NCI-H146 (cell line): ENCODE measurements around the gene RPL19.
"Not testable (repeated sequence)": the region's sequence is repeated elsewhere in the genome, so short reads cannot be mapped to it uniquely, and the experiment has no call there.

Experiments
- DNase-seq: peaks from one replicate; lab custom pipeline; 2025; lab: John Stamatoyannopoulos, UW

Gene RPL19

DNA sequence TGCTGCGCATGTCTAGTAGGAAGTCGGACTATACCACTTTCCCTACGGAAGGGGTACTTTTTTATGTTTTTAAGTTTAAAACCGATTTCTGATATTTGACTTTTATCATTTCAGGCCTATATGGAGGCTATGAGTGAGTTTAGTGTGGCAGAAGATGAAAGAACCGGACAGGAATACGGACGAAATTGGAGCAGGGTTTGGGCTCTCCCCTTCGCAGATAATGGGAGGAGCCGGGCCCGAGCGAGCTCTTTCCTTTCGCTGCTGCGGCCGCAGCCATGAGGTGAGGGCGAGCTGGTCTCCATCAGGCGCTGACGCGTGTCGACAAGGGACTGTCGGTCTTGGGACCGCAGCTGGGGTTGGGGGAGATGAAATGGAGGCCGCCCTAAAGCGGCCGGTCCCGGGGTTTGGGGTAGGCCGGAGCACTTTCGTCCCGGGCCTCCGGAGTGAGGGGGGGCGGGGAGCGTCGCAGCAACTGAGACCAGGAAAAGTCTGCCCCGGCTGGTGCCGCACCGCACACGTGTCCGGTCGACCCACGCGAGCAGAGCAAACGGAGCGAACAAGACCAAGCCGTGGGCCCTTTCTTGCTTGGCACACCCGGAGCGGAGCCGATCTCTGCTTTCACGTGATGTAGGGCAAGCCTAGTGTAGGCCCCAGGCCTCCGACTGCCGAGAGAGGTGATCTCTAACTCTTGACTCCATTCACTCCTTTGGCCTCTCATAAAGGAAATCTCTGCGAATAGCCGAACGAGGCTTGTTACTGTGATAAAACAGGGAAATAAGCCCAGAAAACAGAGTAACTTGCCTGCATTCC lies at the start of gene RPL19:
TSS of gene RPL19 (plus strand) at position 214 of the 810 bp plus-strand sequence. CDS start at position 276, 62 bp downstream.
- peak; percentile 78 for DNase-seq

DNA sequence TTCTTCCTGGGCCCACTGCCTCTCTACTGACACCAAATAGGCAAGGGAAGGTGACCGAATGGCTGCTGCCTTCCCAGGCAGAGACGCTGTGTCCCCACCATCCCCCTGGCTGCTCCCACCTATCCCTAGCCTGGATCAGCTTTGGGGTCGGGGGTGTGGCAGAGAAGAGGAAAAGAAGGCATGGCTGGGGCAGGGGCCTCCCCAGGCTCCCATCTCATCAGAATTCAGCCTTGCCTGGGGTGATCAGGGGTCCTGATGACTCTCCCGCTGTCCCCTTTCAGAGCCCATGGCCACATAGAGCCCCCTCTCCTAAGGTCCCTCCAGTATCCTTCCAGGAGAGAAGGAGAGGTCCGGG lies 49.3 kb upstream of the RPL19 start:
- no peak for DNase-seq

DNA sequence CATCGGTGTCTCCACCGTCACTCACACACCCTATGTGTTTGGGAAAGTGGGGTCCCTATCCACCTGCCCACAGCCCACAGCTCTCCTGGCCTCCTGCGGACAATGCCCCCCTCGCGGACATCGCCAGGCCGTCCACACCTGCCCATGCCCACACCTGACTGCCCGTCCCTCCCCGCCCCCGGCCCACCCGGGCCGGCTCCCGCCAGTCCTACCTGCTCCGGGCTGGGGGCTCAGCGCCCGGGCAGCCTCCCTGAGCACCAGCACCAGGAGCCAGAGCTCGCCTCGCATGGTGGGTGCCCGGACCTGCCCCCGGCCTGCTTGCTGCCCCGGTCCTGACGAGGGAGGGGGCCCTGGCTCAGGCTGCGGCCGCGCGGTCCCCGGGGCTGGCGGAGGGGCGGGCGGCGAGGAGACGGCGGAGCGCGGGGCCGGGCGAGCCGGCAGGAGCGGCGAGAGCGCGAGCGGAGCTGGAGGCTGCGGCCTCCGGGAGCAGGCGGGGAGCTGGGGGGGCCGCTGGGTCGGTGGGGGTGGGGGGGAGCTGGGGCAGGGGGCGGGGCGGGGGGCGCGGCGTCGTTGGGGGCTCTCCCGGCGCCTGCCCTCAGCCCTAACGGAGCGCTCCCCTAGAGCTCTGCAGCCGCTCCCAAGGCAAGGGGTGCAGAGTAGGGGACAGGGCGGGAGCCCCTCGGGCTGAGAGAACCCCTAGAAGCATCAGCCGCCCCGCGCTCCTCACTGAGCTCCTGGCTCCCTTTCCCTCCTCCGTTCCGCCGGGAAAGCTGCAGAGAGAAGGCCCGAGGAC lies 48.7 kb upstream of the RPL19 start, which contains the start of gene PLXDC1:
TSS of gene PLXDC1 (minus strand) at position 488 of the 793 bp plus-strand sequence. CDS start at position 288, 200 bp downstream.
- no peak for DNase-seq

DNA sequence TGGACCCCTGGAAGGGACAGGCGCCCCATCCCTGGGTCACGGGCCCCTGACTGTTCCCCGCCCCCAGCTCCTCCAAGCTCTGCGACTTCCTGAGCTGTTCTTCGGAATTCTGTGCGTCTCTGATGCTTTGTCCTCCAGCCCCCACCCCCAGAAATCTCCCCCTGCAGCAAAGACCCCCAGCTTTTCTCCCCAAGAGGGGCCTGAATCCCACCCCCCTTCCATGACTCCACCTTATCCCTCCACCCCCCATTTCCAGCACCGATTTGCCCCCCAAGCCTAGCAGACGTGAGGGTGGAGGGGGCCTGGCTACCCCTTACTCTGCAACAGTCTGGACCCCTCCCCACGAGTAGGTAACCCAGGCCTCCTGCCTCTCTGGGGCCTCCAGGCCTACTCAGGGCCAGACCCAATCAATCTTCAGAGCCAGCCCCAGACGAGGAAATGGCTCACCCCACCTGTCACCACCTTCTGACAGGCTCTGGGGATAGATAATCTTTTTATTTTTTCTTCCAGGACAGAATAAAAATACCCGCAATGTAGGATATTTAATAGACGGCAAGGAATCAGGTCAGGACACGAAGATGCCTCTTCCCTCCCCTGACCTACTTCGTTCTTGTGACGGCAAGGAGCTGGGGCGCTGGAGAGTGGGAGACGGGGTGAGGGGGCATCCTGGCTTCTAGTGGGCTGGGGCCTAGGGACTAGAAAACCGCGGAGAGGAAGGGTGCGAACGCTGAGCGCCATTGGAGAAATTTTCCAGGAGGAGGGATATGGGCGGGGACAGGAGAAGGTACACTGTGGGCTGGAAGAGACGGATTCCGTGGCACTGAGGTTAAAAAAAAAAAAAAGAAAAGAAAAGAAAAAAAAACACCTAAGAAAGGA lies 47.9 kb upstream of the RPL19 start:
- peak; percentile 58 for DNase-seq

DNA sequence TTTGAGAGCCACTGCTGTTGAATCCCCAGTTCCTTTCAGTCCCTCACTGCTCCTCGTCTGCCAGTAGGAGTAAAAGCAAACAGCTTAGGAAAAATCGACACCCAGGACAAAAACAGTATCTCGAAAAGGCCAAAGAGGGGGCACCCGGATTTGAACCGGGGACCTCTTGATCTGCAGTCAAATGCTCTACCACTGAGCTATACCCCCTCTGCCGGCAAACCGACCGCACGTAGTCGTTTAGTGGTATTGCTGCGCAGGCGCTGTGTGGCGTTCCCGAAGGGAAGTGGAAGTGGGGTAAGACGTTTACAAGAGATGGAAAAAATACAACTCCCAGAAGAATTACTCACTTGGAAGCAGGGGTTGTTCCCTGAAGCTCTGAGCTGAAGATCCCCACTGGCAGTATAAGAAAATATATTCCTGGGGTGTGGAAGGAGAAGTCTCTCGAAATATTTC lies 46.5 kb upstream of the RPL19 start:
- DNase-seq, result peak; percentile 84

DNA sequence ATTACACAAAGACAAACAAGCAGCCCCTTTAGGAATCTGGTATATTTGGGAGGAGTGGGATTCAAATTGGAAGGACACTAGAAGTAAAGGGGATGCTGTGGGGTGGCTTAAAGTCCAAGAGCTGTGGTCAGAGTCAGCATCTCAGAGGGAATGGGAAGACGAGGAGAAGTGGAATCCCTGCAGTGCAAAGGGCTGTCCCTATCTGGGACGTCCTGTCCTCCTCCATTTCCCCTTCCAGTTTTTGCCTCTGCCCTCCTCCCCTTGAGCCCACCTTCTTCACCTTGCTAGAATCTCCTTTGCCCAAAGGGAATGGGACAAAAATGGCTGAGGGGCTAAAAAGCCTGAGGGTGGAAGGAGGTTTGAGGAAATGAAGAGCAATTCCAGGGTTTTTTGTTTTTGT lies 44.4 kb upstream of the RPL19 start:
- no peak for DNase-seq

DNA sequence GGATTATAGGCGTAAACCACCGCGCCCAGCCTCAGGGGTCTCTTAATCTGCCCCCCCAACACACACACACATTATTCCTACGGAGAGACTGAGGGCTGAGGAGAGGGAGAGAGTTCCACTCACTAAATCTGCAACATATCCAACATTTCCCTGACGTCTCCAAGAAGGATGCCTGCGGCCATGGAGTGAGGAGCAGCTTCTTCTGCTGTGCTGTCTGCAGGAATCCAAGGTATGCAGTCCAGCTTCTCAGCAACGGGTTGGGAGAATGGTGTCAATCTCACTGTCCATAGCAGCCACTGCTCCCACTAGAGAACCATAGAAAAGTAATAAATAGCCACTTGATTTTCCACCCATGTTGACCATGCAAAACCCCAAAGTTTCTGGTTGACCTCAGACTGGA lies 43.6 kb upstream of the RPL19 start:
- DNase-seq, result no peak

DNA sequence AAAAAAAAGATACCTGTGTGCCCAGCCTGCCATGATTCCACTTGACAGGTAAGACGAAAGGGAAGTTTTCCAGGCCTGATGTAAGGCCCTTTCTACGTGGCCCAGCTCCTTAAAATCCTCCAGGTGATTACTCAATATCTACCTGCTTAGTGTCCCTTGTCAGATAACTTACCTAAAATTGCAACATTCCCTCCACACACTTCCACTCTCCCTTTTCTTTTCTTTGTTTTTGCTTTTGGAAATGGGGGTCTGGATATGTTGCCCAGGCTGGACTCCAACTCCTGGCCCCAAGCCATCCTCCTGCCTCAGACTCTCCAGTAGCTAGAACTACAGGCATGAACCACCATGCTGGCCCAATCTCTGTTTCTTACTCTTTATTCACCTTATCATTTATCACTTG lies 41.5 kb upstream of the RPL19 start:
- DNase-seq, result no peak

DNA sequence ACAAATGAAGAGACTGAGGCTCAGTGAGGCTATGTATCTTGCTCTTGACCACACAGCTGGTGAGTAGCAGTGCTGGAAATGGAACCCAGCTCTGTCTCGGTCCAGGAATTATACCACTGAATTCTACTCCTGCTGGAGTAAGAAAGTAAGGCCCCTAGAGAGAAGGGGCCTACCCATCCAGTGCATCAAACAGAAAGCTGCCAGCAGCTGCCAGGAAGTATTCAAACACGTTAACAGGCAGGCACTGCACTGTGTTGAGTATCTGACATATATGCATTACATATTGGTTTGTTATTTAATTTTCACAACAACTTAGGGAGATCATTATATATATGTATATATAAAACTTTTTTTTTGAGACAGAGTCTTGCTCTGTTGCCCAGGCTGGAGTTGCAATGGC lies 38.1 kb upstream of the RPL19 start:
- no peak for DNase-seq

DNA sequence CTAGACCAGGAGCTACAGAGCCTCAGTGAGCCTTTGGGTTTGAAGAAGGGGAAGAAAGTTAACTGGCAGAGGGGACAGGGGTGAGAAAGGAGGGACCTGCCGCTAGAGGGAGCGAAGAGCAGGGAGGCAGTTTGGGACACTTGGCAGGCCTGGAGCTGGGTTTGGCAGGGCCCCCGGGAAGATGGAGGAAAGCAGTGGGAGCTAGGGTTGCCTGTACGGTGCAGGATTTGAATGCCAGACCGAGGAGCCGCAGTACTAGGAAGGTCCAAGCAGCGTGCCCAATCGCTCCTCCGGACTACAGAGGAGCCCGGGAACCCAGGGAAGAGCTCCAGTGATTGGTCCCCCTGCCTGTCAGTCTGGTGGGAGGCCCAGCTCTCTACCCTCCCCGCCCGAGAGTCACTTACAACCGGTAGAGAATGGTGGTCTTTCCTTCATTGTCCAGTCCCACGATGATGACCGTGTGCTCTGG lies 35.4 kb upstream of the RPL19 start:
- peak; percentile 35 for DNase-seq

DNA sequence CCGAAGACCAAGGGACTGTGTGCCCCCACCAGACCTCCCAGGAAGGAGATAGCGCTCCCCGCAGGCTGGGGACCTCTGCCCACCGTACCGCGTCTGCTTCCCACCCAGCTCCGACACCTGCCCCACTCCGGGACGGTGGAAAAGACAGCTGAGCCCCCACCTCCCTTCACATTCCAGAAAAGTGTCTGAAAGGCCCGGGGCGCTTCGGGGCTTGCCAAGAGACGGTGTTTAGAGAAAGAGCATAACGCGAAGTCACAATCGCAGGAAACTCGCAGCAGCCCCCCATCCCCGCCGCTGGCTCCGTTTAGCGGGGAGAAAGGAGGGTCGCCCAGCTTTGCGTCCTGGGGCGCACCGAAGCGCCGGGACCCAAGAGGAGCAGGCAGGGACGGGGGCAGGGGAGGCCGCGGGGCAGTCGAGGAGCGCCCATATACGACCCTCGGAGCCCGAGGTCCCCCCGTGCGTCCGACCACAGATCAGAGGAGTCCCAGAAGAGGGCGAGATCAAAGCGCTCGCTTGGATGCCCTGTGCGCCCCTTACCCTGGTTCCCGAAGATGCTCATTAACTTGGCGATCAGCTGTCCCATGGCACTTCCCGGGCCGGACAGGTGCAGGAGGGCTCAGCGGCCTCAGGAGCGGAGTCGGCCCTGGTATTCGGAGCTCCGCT lies 34.8 kb upstream of the RPL19 start:
- no peak for DNase-seq

DNA sequence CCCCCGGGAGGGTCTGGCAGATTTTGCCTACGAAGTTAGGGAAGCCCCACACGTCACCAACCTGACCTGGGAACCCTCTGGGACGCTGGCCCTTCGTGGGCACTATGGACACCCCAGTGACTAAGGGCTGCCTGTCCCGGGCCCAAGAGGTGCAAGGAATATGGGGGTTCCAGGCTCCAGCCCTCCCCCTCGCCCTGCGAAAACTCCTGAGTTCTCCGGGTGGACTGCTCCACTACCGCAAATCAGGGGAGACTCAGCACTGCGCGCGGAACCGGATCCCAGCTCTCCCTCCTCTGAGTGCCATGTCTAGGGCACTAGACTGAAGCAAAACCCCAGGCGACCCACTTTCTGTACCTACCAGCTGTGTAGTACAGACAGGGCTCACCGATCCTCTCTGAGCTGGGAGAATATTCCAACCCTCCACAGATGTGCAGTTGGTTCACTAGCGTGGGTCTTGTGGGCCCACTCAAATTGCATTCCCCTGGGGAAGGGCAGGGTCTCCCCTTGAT lies 34.2 kb upstream of the RPL19 start, which contains the start of gene ARL5C:
TSS of gene ARL5C (minus strand) at position 321 of the 509 bp plus-strand sequence. CDS start 401 bp downstream, outside the sequence.
- no peak for DNase-seq

DNA sequence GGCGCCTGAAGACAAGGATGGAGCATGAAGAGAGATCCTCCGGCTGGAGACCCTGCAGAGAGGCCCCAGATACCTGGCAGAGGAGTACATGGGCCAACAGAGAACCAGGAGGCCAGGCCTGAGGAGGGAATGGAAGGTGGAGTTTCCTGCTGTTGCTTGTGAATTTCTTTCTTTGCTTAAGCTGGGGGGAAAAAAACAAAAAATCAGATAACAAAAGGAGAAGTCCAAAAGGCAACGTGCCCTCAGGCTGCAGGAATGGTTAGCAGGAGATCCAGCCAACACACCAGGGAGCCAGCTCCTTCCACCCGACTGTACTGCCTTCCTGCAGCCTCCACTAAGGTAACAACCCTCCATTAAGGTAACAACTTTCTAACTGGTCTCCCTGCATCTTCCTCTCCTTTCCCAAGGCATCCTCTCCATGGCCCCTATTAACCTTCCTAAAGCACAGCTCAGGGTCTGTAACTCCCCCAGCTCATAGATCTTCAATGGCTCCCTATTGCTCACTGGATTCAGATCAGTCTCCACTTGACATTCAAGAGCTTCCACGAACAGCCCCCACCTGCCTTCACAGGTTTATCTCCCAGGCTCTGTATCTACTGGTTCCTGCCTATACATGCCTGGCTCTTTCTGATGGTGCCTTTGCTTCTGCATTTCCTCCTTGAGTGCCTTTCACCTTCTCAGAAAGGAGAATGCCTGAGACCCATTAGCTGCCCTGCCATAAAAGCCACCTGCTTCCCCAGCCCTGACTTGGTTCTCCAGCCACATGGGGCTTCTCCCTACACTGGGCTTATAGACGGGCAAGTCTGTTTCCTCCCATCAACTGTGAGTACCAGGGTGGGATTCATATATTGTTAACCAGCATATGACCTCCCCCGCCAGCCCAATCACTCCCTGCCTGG lies 33.4 kb upstream of the RPL19 start:
- DNase-seq, result peak; percentile 16

DNA sequence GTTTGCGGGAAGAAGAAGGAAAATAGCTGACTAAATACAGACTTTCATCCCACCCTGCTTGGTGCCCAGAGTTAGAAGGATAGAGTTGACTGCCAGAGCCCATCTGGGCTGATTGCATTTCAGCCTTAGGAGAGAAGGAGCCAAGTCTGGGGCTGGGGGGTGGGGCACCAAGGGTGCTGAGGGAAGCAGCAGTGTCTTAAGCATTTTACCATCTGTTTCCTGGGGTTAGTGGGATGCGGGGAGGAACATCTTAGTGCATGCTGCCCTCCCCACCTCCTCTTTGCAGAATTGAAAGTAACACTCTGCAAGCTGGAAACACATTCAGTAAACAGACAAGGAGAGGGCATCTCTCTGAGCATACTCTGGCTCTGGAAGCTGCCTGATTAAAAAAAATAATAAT lies 32.6 kb upstream of the RPL19 start:
- no peak for DNase-seq

DNA sequence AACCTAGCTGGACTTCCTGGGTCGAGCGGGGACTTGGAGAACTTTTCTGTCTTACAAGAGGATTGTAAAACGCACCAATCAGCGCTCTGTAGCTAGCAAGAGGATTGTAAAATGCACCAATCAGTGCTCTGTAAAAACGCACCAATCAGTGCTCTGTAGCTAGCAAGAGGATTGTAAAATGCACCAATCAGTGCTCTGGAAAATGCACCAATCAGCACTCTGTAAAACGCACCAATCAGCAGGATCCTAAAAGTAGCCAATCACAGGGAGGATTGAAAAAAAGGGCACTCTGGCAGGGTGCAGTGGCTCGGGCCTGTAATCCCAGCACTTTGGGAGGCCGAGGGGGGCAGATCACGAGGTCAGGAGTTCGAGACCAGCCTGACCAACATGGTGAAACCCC lies 31.6 kb upstream of the RPL19 start:
- not testable (repeated sequence) for DNase-seq

DNA sequence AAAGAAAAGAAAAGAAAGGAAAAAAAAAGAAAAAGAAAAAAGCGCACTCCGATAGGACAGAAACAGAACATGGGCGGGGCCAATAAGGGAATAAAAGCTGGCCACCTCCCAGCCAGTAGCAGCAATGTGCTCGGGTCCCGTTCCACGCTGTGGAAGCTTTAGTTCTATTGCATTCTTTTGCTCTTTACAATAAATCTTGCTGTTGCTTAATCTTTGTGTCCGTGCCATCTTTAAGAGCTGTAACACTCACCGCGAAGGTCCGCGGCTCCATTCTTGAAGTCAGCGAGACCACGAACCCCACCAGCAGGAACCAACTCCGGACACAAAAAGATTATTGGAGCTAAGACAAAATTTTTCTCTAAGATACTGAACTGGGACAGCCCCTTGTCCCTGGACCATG lies 31.0 kb upstream of the RPL19 start:
- DNase-seq, result no peak

DNA sequence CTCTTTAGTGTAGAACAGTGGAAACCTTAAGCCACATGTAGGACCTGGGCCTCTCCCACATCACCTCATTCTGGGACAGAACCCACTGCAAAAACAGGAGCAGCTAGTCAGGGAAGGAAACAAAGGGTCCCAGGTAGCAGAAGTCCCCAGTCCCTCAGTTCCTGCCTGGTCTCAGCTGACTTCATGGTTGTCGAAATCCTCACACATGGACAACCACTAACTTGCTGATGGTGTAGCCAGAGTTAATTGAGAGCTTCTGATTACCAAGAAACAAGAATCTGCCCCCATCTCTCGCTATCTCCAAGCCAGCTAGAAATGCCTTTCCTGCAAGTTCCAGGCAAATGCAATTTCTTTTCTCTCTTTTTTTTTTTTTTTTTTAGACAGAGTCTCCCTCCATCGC lies 30.6 kb upstream of the RPL19 start:
- DNase-seq, result no peak

DNA sequence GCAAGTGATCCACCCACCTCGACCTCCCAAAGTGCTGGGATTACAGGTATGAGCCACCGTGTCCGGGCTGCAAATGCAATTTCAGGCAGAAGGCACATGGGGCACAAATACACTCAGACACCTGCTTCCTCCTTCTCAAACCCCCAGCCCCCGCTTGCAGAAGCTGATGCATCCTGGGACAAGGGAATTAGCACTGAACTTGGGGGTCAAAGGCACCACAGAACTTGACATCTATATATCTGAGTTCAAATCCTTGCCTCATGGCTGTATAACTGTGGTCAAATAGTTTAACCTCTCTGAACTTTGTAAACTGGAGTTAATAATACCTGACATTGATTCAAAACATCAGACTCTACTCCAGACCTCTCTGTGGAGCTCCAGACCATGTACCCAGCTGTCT lies 30.0 kb upstream of the RPL19 start:
- no peak for DNase-seq

DNA sequence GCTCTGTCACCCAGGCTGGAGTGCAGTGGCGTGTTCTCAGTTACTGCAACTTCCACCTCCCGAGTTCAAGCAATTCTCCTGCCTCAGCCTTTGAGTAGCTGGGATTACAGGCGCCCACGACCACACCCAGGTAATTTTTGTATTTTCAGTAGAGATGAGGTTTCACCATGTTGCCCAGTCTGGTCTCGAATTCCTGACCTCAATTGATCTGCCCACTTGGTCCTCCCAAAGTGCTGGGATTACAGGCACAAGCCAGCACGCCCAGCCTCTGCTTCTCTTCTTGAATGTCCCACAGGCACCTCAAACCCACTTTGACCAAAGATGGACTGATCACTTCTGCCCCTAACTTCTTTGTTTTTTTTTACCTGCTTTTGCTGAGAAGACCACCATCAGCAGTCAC lies 29.5 kb upstream of the RPL19 start:
- no peak for DNase-seq

DNA sequence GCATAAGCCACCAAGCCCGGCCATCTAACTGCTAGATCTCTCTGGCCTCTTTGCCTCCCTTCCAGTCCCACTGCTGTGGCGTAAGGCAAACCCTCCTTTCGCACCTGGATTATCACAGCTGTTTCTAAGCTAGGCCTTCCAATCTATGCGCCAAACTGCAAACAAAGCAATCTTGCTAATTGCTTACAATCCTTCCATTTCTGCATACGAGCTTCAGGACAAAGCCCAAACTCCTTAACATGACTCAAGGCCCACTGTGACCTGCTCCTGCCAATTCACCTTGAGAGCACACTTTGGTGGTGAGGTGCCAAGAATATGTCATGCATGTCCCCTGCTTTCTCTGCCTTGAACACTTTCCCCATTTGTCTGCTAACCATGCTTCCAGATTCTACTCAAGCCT lies 28.1 kb upstream of the RPL19 start:
- no peak for DNase-seq
